ENCODE measurements around the gene PPP1R3F.
"Not testable (repeated sequence)": the region's sequence is repeated elsewhere in the genome, so short reads cannot be mapped to it uniquely, and the experiment has no call there.

The PPP1R3F gene

DNA sequence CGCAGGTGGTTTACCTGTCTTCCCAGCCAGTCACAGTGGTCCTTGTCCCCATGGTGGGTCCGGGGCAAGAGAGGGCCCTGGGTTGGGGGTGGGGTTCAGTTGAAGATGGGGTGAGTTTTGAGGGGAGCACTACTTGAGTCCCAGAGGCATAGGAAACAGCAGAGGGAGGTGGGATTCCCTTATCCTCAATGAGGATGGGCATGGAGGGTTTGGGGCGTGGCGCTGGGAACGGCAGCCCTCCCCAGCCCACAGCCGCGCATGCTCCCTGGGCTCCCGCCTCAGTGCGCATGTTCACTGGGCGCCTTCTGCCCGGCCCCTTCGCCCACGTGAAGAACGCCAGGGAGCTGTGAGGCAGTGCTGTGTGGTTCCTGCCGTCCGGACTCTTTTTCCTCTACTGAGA is 61.7 kb downstream of the PPP1R3F start, which contains the start of gene GAGE13:
Gene GAGE13 (plus strand): TSS at position 301 of the 400 bp plus-strand sequence. CDS start 1,156 bp downstream, outside the sequence.
- H3K27ac Mint-ChIP-seq, H3K4me3 Mint-ChIP-seq, DNase-seq, CTCF ChIA-PET, H3K4me1 Mint-ChIP-seq, H3K27me3 Mint-ChIP-seq, H3K36me3 Mint-ChIP-seq, H3K9me3 Mint-ChIP-seq: not testable (repeated sequence)

DNA sequence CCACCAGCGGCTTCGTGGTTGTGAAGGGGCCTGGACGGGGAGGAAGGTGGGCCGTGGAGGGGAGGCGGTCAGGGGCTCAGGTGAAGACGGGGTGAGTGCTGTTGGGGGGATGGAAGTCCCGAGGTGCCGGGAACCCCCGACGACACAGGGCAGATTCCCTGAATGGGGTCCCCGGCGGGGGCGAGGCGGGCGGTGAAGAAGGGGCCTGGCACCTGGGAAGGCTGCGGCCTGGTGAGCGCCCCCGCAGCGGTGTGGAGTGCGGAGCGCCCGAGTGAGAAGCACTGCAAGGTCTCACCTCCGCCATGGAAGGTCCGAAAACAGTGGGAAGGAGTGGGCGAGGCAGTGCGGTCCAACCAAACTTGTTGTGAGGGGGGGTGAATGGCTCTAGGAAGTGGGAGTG is 62.2 kb downstream of the PPP1R3F start:
- H3K27ac Mint-ChIP-seq, H3K4me3 Mint-ChIP-seq, DNase-seq, CTCF ChIA-PET, H3K27me3 Mint-ChIP-seq, H3K4me1 Mint-ChIP-seq, H3K9me3 Mint-ChIP-seq, H3K36me3 Mint-ChIP-seq: not testable (repeated sequence)

Data from activated naive CD4-positive, alpha-beta T cell treated with anti-CD3 and anti-CD28 coated beads, Interleukin-2, amount 10 ng/mL, durations not matched to agents 7 days and 5 days (primary cell).